Testis (tissue), 2 donors: ENCODE measurements around the gene GNAO1.

Experiments used
- POLR2A ChIP-seq: fragments of 450-650 bp; IDR thresholded peaks from one replicate; pipeline ENCODE4 v1.6.1; 2017; ENCODE audit warnings: antibody characterized with exemption, mild to moderate bottlenecking, moderate library complexity
- TF ChIP-seq, protein P1 (sequence below), 3 experiments: fragments of 450-650 bp in 2 of 3; fragments of 200-600 bp in 1 of 3; sonication (generic) in 1 of 3; IDR thresholded peaks; one replicate each; pipeline ENCODE4 v1.5.1; 2016 to 2019; ENCODE audit warnings: antibody characterized with exemption in 3 of 3, mild to moderate bottlenecking in 2 of 3, moderate library complexity in 1 of 3

- no peak for TF ChIP-seq POLR2A
- TF ChIP-seq, protein P1, sequence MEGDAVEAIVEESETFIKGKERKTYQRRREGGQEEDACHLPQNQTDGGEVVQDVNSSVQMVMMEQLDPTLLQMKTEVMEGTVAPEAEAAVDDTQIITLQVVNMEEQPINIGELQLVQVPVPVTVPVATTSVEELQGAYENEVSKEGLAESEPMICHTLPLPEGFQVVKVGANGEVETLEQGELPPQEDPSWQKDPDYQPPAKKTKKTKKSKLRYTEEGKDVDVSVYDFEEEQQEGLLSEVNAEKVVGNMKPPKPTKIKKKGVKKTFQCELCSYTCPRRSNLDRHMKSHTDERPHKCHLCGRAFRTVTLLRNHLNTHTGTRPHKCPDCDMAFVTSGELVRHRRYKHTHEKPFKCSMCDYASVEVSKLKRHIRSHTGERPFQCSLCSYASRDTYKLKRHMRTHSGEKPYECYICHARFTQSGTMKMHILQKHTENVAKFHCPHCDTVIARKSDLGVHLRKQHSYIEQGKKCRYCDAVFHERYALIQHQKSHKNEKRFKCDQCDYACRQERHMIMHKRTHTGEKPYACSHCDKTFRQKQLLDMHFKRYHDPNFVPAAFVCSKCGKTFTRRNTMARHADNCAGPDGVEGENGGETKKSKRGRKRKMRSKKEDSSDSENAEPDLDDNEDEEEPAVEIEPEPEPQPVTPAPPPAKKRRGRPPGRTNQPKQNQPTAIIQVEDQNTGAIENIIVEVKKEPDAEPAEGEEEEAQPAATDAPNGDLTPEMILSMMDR (IDR thresholded peaks at IDR 0.05), result no peak
Measured at GRCh38 chr16:56384074-56384721, 192.9 kb downstream of the GNAO1 start.
